SK-N-SH (cell line): Measurements from ENCODE around the gene CXorf65.

Source experiments
- JUND ChIP-seq: IDR thresholded peaks from 2 replicates; pipeline ENCODE4 v1.4.0; 2012
- TAF1 ChIP-seq: IDR thresholded peaks from 2 replicates; pipeline ENCODE4 v1.6.1; 2012; ENCODE audit warnings: low read depth, mild to moderate bottlenecking, low read length, moderate library complexity, borderline replicate concordance

- no peak for TF ChIP-seq TAF1
- no peak for TF ChIP-seq JUND
Measured at GRCh38 chrX:71102292-71102691, 4.2 kb downstream of the CXorf65 start.
